WTC11 (cell line): Measurements from ENCODE around the gene CFAP53. TPM values are rescaled to one million over a fixed set of nuclear protein-coding genes. Genes with fewer than 3 reads are reported as not detected.

Experiments
- ATAC-seq: fragments of 200-7000 bp; cut with Tn5 transposase; 2 replicates; pipeline ENCODE4 v1.10.0; 2021; ENCODE audit warnings: mild to moderate bottlenecking, moderate library complexity
- CTCF ChIA-PET: fragments of 300-600 bp; sonication (Branson Sonifier 250); formaldehyde crosslinking; loops from one replicate; lab custom pipeline; 2021; ENCODE audit warnings: antibody characterized with exemption; lab: Charles Lee
- POLR2A ChIA-PET: fragments of 350-600 bp; sonication (Branson Sonifier 250); formaldehyde crosslinking; loops from one replicate; lab custom pipeline; 2021; ENCODE audit warnings: antibody characterized with exemption; lab: Charles Lee
- DNase-seq: peaks from one replicate; pipeline ENCODE4 v3.0.0; 2021; ENCODE audit warnings: low spot score
- H3K27ac Mint-ChIP-seq: 2 replicates; pipeline ENCODE4 v1.8.0; 2021; ENCODE audit warnings: mixed read lengths
- H3K27me3 Mint-ChIP-seq: 2 replicates; pipeline ENCODE4 v1.8.0; 2021; ENCODE audit warnings: low read depth, mild to moderate bottlenecking, moderate library complexity, mixed read lengths
- H3K36me3 Mint-ChIP-seq: 2 replicates; pipeline ENCODE4 v1.8.0; 2021; ENCODE audit warnings: mixed read lengths
- H3K4me1 Mint-ChIP-seq: 2 replicates; pipeline ENCODE4 v1.8.0; 2022; ENCODE audit warnings: mixed read lengths
- H3K4me3 Mint-ChIP-seq: 2 replicates; pipeline ENCODE4 v1.8.0; 2021; ENCODE audit warnings: mild to moderate bottlenecking, moderate library complexity, mixed read lengths
- H3K9me3 Mint-ChIP-seq: 2 replicates; pipeline ENCODE4 v1.8.0; 2021; ENCODE audit warnings: mixed read lengths
- CREM ChIP-seq: sonication (generic); formaldehyde crosslinking; IDR thresholded peaks from 2 replicates; pipeline ENCODE4 v1.8.1; 2022; ENCODE audit warnings: mild to moderate bottlenecking, missing genetic modification reagents, moderate library complexity
- FOXJ3 ChIP-seq: sonication (generic); formaldehyde crosslinking; IDR thresholded peaks from 2 replicates; pipeline ENCODE4 v1.9.0; 2021; ENCODE audit warnings: missing genetic modification reagents, mild to moderate bottlenecking, borderline replicate concordance
- MAX ChIP-seq: sonication (generic); formaldehyde crosslinking; IDR thresholded peaks from 2 replicates; pipeline ENCODE4 v1.8.0; 2022; ENCODE audit warnings: mild to moderate bottlenecking, missing genetic modification reagents
- MXD4 ChIP-seq: fragments of 250-450 bp; sonication (Bioruptor Pico); IDR thresholded peaks from 2 replicates; pipeline ENCODE4 v1.8.0; 2021; ENCODE audit warnings: mild to moderate bottlenecking, moderate library complexity, borderline replicate concordance
- NFATC4 ChIP-seq: fragments of 250-450 bp; sonication (Bioruptor Pico); IDR thresholded peaks from 2 replicates; pipeline ENCODE4 v1.9.0; 2021; ENCODE audit warnings: mild to moderate bottlenecking
- PRRX2 ChIP-seq: fragments of 250-450 bp; sonication (Bioruptor Pico); IDR thresholded peaks from 2 replicates; pipeline ENCODE4 v1.8.0; 2021; ENCODE audit warnings: mild to moderate bottlenecking
- TCF7 ChIP-seq: sonication (generic); formaldehyde crosslinking; IDR thresholded peaks from 2 replicates; pipeline ENCODE4 v1.8.0; 2022; ENCODE audit warnings: mild to moderate bottlenecking, low read depth, missing genetic modification reagents, moderate library complexity
- ZNF138 ChIP-seq: sonication (generic); formaldehyde crosslinking; conservative IDR thresholded peaks from 2 replicates; pipeline ENCODE4 v1.8.1; 2022; ENCODE audit warnings: mild to moderate bottlenecking, moderate library complexity, missing genetic modification reagents
- ZNF219 ChIP-seq: sonication (generic); formaldehyde crosslinking; IDR thresholded peaks from 2 replicates; pipeline ENCODE4 v1.8.0; 2023; ENCODE audit warnings: missing genetic modification reagents, mild to moderate bottlenecking, borderline replicate concordance
- ZNF317 ChIP-seq: sonication (generic); formaldehyde crosslinking; IDR thresholded peaks from 2 replicates; pipeline ENCODE4 v1.8.1; 2023; ENCODE audit warnings: low read depth, mild to moderate bottlenecking, moderate library complexity, missing genetic modification reagents, borderline replicate concordance
- ZNF425 ChIP-seq: fragments of 250-450 bp; sonication (Bioruptor Pico); conservative IDR thresholded peaks from 2 replicates; pipeline ENCODE4 v1.9.0; 2021; ENCODE audit warnings: mild to moderate bottlenecking
- total RNA-seq: library from RNA; stranded (reverse); gene quantifications from 3 replicates; pipeline ENCODE4 v1.2.3, GENCODE V29; 2021
- TF ChIP-seq, protein P1 (sequence below): sonication (generic); formaldehyde crosslinking; IDR thresholded peaks from 2 replicates; pipeline ENCODE4 v1.8.0; 2022; ENCODE audit warnings: mild to moderate bottlenecking, missing genetic modification reagents
- TF ChIP-seq, protein P2 (sequence below): sonication (generic); formaldehyde crosslinking; IDR thresholded peaks from 2 replicates; pipeline ENCODE4 v1.8.1; 2023; ENCODE audit warnings: mild to moderate bottlenecking, missing genetic modification reagents
- TF ChIP-seq, protein P3 (sequence below): fragments of 250-450 bp; sonication (Bioruptor Pico); IDR thresholded peaks from 2 replicates; pipeline ENCODE4 v1.8.0; 2021; ENCODE audit warnings: mild to moderate bottlenecking
- TF ChIP-seq, protein P4 (sequence below): sonication (generic); formaldehyde crosslinking; IDR thresholded peaks from 2 replicates; pipeline ENCODE4 v1.8.0; 2023; ENCODE audit warnings: missing genetic modification reagents, mild to moderate bottlenecking, borderline replicate concordance

The CFAP53 gene
- total RNA-seq, 1 experiment from 2014 or later: 0.26 TPM

GRCh38 chr18:50293039-50293438, 26.7 kb upstream of the CFAP53 start (continued):
- TF ChIP-seq, protein P1, sequence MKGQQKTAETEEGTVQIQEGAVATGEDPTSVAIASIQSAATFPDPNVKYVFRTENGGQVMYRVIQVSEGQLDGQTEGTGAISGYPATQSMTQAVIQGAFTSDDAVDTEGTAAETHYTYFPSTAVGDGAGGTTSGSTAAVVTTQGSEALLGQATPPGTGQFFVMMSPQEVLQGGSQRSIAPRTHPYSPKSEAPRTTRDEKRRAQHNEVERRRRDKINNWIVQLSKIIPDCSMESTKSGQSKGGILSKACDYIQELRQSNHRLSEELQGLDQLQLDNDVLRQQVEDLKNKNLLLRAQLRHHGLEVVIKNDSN (CRISPR knock-in tag): no peak
- TF ChIP-seq ZNF425 (CRISPR knock-in tag): no peak
- TF ChIP-seq MXD4: no peak
- TF ChIP-seq FOXJ3 (CRISPR knock-in tag): no peak
- no peak for TF ChIP-seq ZNF317

GRCh38 chr18:50289108-50289443, 22.8 kb upstream of the CFAP53 start:
- peaks cover 4% of the 10 kb centered on the region for H3K27me3 Mint-ChIP-seq
- POLR2A ChIA-PET: no interaction called here

More at GRCh38 chr18:50289108-50289443, 22.8 kb upstream of the CFAP53 start:
- Mint-ChIP-seq H3K27ac (no peak overlapping the region), H3K36me3 (peaks cover 18% of the 10 kb centered on the region), H3K4me1 (peaks cover 11% of the 10 kb centered on the region), H3K9me3 (peaks cover 5% of the 10 kb centered on the region), H3K4me3 (peak overlapping the region; percentile 65)
- ATAC-seq (no peak), DNase-seq (no peak)
- CTCF ChIA-PET: interaction anchor here (1.0 to 1.9 kb wide), 2 partner anchors 21 to 68 kb away, joined by 3 to 7 read pairs; no protein-coding TSS in a partner anchor
- no peak for TF ChIP-seq PRRX2
- no peak for TF ChIP-seq TCF7 (CRISPR knock-in tag)
- TF ChIP-seq ZNF219: no peak
- TF ChIP-seq, protein P2, sequence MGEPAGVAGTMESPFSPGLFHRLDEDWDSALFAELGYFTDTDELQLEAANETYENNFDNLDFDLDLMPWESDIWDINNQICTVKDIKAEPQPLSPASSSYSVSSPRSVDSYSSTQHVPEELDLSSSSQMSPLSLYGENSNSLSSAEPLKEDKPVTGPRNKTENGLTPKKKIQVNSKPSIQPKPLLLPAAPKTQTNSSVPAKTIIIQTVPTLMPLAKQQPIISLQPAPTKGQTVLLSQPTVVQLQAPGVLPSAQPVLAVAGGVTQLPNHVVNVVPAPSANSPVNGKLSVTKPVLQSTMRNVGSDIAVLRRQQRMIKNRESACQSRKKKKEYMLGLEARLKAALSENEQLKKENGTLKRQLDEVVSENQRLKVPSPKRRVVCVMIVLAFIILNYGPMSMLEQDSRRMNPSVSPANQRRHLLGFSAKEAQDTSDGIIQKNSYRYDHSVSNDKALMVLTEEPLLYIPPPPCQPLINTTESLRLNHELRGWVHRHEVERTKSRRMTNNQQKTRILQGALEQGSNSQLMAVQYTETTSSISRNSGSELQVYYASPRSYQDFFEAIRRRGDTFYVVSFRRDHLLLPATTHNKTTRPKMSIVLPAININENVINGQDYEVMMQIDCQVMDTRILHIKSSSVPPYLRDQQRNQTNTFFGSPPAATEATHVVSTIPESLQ (CRISPR knock-in tag): no peak
- no peak for TF ChIP-seq ZNF425 (CRISPR knock-in tag)
- TF ChIP-seq, protein P3, sequence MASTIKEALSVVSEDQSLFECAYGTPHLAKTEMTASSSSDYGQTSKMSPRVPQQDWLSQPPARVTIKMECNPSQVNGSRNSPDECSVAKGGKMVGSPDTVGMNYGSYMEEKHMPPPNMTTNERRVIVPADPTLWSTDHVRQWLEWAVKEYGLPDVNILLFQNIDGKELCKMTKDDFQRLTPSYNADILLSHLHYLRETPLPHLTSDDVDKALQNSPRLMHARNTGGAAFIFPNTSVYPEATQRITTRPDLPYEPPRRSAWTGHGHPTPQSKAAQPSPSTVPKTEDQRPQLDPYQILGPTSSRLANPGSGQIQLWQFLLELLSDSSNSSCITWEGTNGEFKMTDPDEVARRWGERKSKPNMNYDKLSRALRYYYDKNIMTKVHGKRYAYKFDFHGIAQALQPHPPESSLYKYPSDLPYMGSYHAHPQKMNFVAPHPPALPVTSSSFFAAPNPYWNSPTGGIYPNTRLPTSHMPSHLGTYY (CRISPR knock-in tag): no peak
- TF ChIP-seq CREM (CRISPR knock-in tag): no peak
- no peak for TF ChIP-seq NFATC4
- TF ChIP-seq, protein P4, sequence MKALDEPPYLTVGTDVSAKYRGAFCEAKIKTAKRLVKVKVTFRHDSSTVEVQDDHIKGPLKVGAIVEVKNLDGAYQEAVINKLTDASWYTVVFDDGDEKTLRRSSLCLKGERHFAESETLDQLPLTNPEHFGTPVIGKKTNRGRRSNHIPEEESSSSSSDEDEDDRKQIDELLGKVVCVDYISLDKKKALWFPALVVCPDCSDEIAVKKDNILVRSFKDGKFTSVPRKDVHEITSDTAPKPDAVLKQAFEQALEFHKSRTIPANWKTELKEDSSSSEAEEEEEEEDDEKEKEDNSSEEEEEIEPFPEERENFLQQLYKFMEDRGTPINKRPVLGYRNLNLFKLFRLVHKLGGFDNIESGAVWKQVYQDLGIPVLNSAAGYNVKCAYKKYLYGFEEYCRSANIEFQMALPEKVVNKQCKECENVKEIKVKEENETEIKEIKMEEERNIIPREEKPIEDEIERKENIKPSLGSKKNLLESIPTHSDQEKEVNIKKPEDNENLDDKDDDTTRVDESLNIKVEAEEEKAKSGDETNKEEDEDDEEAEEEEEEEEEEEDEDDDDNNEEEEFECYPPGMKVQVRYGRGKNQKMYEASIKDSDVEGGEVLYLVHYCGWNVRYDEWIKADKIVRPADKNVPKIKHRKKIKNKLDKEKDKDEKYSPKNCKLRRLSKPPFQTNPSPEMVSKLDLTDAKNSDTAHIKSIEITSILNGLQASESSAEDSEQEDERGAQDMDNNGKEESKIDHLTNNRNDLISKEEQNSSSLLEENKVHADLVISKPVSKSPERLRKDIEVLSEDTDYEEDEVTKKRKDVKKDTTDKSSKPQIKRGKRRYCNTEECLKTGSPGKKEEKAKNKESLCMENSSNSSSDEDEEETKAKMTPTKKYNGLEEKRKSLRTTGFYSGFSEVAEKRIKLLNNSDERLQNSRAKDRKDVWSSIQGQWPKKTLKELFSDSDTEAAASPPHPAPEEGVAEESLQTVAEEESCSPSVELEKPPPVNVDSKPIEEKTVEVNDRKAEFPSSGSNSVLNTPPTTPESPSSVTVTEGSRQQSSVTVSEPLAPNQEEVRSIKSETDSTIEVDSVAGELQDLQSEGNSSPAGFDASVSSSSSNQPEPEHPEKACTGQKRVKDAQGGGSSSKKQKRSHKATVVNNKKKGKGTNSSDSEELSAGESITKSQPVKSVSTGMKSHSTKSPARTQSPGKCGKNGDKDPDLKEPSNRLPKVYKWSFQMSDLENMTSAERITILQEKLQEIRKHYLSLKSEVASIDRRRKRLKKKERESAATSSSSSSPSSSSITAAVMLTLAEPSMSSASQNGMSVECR (CRISPR knock-in tag): no peak
- TF ChIP-seq ZNF138 (CRISPR knock-in tag): no peak
- no peak for TF ChIP-seq MAX (CRISPR knock-in tag)
